ENCODE results near the gene KIF1C. TPM values are rescaled to one million over a fixed set of nuclear protein-coding genes. Genes with fewer than 3 reads are reported as not detected.

Gene KIF1C
- total RNA-seq, 1 experiment from 2014 or later: 10.2 TPM

Small RNAs within 50 kb of the gene (small RNA-seq; reads per million reads assigned to genes)
- gene MIR6864 (0.16 reads per million), gene MIR6865 (not detected)

Other genes starting within 250 kb of the KIF1C start
- gene TM4SF5, start 226.1 kb upstream of the KIF1C start, total RNA-seq (2014; rRNA removed; shearing (Covaris generic); ENCODE audit: low replicate concordance): not detected in 2 replicates
- not detected in 2 replicates for gene VMO1, start 211.6 kb upstream of the KIF1C start, total RNA-seq (2014; rRNA removed; shearing (Covaris generic); ENCODE audit: low replicate concordance)
- not detected in 2 replicates for gene GLTPD2, start 209.0 kb upstream of the KIF1C start, total RNA-seq (2014; rRNA removed; shearing (Covaris generic); ENCODE audit: low replicate concordance)
- gene PSMB6, start 201.8 kb upstream of the KIF1C start, total RNA-seq (2014; rRNA removed; shearing (Covaris generic); ENCODE audit: low replicate concordance): 118 and 168 TPM in 2 replicates
- 13.1 and 23.3 TPM in 2 replicates for gene PLD2, start 190.8 kb upstream of the KIF1C start, total RNA-seq (2014; rRNA removed; shearing (Covaris generic); ENCODE audit: low replicate concordance)
- 28.7 and 56.6 TPM in 2 replicates for gene MINK1, start 164.6 kb upstream of the KIF1C start, total RNA-seq (2014; rRNA removed; shearing (Covaris generic); ENCODE audit: low replicate concordance)
- gene C17orf107, start 98.4 kb upstream of the KIF1C start, total RNA-seq (2014; rRNA removed; shearing (Covaris generic); ENCODE audit: low replicate concordance): 0.26 and 0.43 TPM in 2 replicates
- gene CHRNE, start 94.9 kb upstream of the KIF1C start, total RNA-seq (2014; rRNA removed; shearing (Covaris generic); ENCODE audit: low replicate concordance): 0.11 and 0.22 TPM in 2 replicates
- gene GP1BA, start 65.7 kb upstream of the KIF1C start, total RNA-seq (2014; rRNA removed; shearing (Covaris generic); ENCODE audit: low replicate concordance): not detected in 2 replicates
- gene SLC25A11, start 57.9 kb upstream of the KIF1C start, total RNA-seq (2014; rRNA removed; shearing (Covaris generic); ENCODE audit: low replicate concordance): 79.0 and 79.1 TPM in 2 replicates
- 49.9 and 50.5 TPM in 2 replicates for gene RNF167, start 57.7 kb upstream of the KIF1C start, total RNA-seq (2014; rRNA removed; shearing (Covaris generic); ENCODE audit: low replicate concordance)
- 748 and 1,567 TPM in 2 replicates for gene PFN1, start 49.4 kb upstream of the KIF1C start, total RNA-seq (2014; rRNA removed; shearing (Covaris generic); ENCODE audit: low replicate concordance)
- 31.1 and 31.6 TPM in 2 replicates for gene ENO3, start 46.8 kb upstream of the KIF1C start, total RNA-seq (2014; rRNA removed; shearing (Covaris generic); ENCODE audit: low replicate concordance)
- gene SPAG7, start 30.1 kb upstream of the KIF1C start, total RNA-seq (2014; rRNA removed; shearing (Covaris generic); ENCODE audit: low replicate concordance): 24.6 and 40.7 TPM in 2 replicates
- 9.5 and 15.6 TPM in 2 replicates for gene CAMTA2, start 10.3 kb upstream of the KIF1C start, total RNA-seq (2014; rRNA removed; shearing (Covaris generic); ENCODE audit: low replicate concordance)
- not detected in 2 replicates for gene INCA1, start 428 bp upstream of the KIF1C start, total RNA-seq (2014; rRNA removed; shearing (Covaris generic); ENCODE audit: low replicate concordance)
- not detected in 2 replicates for gene SLC52A1, start 37.5 kb downstream of the KIF1C start, total RNA-seq (2014; rRNA removed; shearing (Covaris generic); ENCODE audit: low replicate concordance)
- gene ZFP3, start 80.5 kb downstream of the KIF1C start, total RNA-seq (2014; rRNA removed; shearing (Covaris generic); ENCODE audit: low replicate concordance): 0.63 and 0.72 TPM in 2 replicates
- 11.3 and 19.7 TPM in 2 replicates for gene ZNF232, start 113.9 kb downstream of the KIF1C start, total RNA-seq (2014; rRNA removed; shearing (Covaris generic); ENCODE audit: low replicate concordance)
- not detected in 2 replicates for gene USP6, start 118.1 kb downstream of the KIF1C start, total RNA-seq (2014; rRNA removed; shearing (Covaris generic); ENCODE audit: low replicate concordance)
- 14.5 and 23.0 TPM in 2 replicates for gene ZNF594, start 193.9 kb downstream of the KIF1C start, total RNA-seq (2014; rRNA removed; shearing (Covaris generic); ENCODE audit: low replicate concordance)
- gene SCIMP, start 236.9 kb downstream of the KIF1C start, total RNA-seq (2014; rRNA removed; shearing (Covaris generic); ENCODE audit: low replicate concordance): 0.67 TPM in 1 of 2 replicates, not detected in the other

All from Karpas-422 (cell line).